GM23338 (cell line): ENCODE results near the gene ALMS1. TPM values are rescaled to one million over a fixed set of nuclear protein-coding genes. Genes with fewer than 3 reads are reported as not detected.

Experiments used
- ATAC-seq: fragments of 200-7000 bp; cut with Tn5 transposase; 3 replicates; pipeline ENCODE4 v1.9.1; 2020
- DNase-seq: peaks from one replicate; pipeline ENCODE4 v3.0.0-alpha.2; 2015; ENCODE audit warnings: low spot score
- H2AFZ ChIP-seq: fragments of 200-600 bp; sonication (generic); 2 replicates; pipeline ENCODE4 v1.8.0; 2016; ENCODE audit warnings: antibody characterized with exemption, mild to moderate bottlenecking, moderate library complexity
- H3F3A ChIP-seq: fragments of 200-600 bp; sonication (generic); replicated peaks from 2 replicates; pipeline ENCODE4 v1.8.0; 2017; ENCODE audit warnings: antibody characterized with exemption, mixed run types, low read depth
- H3K27ac ChIP-seq: fragments of 200-600 bp; sonication (generic); 2 replicates; pipeline ENCODE4 v1.6.1; 2016; ENCODE audit warnings: low read depth
- H3K27me3 ChIP-seq: fragments of 200-600 bp; sonication (generic); 2 replicates; pipeline ENCODE4 v1.8.0; 2016; ENCODE audit warnings: mild to moderate bottlenecking, mixed run types, moderate library complexity; ENCODE audit not compliant: insufficient read depth
- H3K36me3 ChIP-seq: fragments of 200-600 bp; sonication (generic); 2 replicates; pipeline ENCODE4 v1.8.0; 2016; ENCODE audit warnings: mild to moderate bottlenecking; ENCODE audit not compliant: insufficient read depth
- H3K4me1 ChIP-seq: fragments of 200-600 bp; sonication (generic); 2 replicates; pipeline ENCODE4 v1.8.0; 2016; ENCODE audit warnings: mild to moderate bottlenecking, moderate library complexity; ENCODE audit not compliant: insufficient read depth
- H3K4me2 ChIP-seq: fragments of 200-600 bp; sonication (generic); 2 replicates; pipeline ENCODE4 v1.7.1; 2017; ENCODE audit warnings: mixed run types
- H3K4me3 ChIP-seq: fragments of 200-600 bp; sonication (generic); 2 replicates; pipeline ENCODE4 v1.6.1; 2016; ENCODE audit warnings: mixed run types
- H3K79me2 ChIP-seq: fragments of 200-600 bp; sonication (generic); replicated peaks from 2 replicates; pipeline ENCODE4 v1.8.0; 2017; ENCODE audit warnings: mild to moderate bottlenecking; ENCODE audit not compliant: insufficient read depth
- H3K9me2 ChIP-seq: fragments of 200-600 bp; sonication (generic); 2 replicates; pipeline ENCODE4 v1.8.0; 2017; ENCODE audit not compliant: insufficient read depth
- H4K20me1 ChIP-seq: fragments of 200-600 bp; sonication (generic); replicated peaks from 2 replicates; pipeline ENCODE4 v1.8.0; 2017; ENCODE audit warnings: mild to moderate bottlenecking; ENCODE audit not compliant: insufficient read depth
- H3K27ac Mint-ChIP-seq: 2 replicates; pipeline ENCODE4 v1.8.0; 2020; ENCODE audit warnings: inconsistent platforms, mild to moderate bottlenecking, moderate library complexity, mixed read lengths
- H3K27me3 Mint-ChIP-seq: 3 replicates; pipeline ENCODE4 v1.8.0; 2022; ENCODE audit warnings: low read depth, mild to moderate bottlenecking, moderate library complexity, mixed read lengths, inconsistent platforms; ENCODE audit not compliant: insufficient read depth, poor library complexity
- H3K36me3 Mint-ChIP-seq: 3 replicates; pipeline ENCODE4 v1.8.0; 2021; ENCODE audit warnings: low read depth, mild to moderate bottlenecking, inconsistent platforms, moderate library complexity, mixed read lengths
- H3K4me1 Mint-ChIP-seq: 3 replicates; pipeline ENCODE4 v1.8.0; 2020; ENCODE audit warnings: mild to moderate bottlenecking, inconsistent platforms, mixed read lengths
- H3K4me3 Mint-ChIP-seq: 3 replicates; pipeline ENCODE4 v1.8.0; 2021; ENCODE audit warnings: moderate library complexity, mild to moderate bottlenecking, inconsistent platforms, mixed read lengths
- H3K9me3 Mint-ChIP-seq: 3 replicates; pipeline ENCODE4 v1.8.0; 2020; ENCODE audit warnings: moderate library complexity, mild to moderate bottlenecking, inconsistent platforms, mixed read lengths
- CREB1 ChIP-seq: fragments of 250-450 bp; sonication (Bioruptor Pico); IDR thresholded peaks from 2 replicates; pipeline ENCODE4 v1.5.0; 2020; ENCODE audit warnings: low read depth, mild to moderate bottlenecking, moderate library complexity
- CTCF ChIP-seq, 2 experiments: fragments of 200-600 bp in 1 of 2; sonication (generic) in 1 of 2; conservative IDR thresholded peaks; 2 replicates each; pipeline versions ENCODE4 v1.5.1 to v1.6.1; 2016 to 2017; ENCODE audit warnings: antibody characterized with exemption in 2 of 2, low read depth in 2 of 2, mild to moderate bottlenecking in 2 of 2, moderate library complexity in 1 of 2
- ETS1 ChIP-seq: IDR thresholded peaks from 2 replicates; pipeline ENCODE4 v1.6.1; 2016; ENCODE audit warnings: antibody characterized with exemption
- EZH2 ChIP-seq: fragments of 200-600 bp; sonication (generic); IDR thresholded peaks from one replicate; pipeline ENCODE4 v1.8.0; 2017; ENCODE audit warnings: antibody characterized with exemption, mild to moderate bottlenecking, low read depth; ENCODE audit not compliant: unreplicated experiment
- EZH2phosphoT487 ChIP-seq: fragments of 200-600 bp; sonication (generic); IDR thresholded peaks from one replicate; pipeline ENCODE4 v1.8.1; 2018; ENCODE audit warnings: antibody characterized with exemption; ENCODE audit not compliant: unreplicated experiment
- JUNB ChIP-seq: IDR thresholded peaks from one replicate; pipeline ENCODE4 v1.6.1; 2016; ENCODE audit warnings: antibody characterized with exemption; ENCODE audit not compliant: unreplicated experiment
- NANOG ChIP-seq: IDR thresholded peaks from 2 replicates; pipeline ENCODE4 v1.6.1; 2016; ENCODE audit warnings: antibody characterized with exemption, borderline replicate concordance
- POLR2AphosphoS5 ChIP-seq: IDR thresholded peaks from 2 replicates; pipeline ENCODE4 v1.6.1; 2016; ENCODE audit warnings: antibody characterized with exemption, low read depth
- REST ChIP-seq: IDR thresholded peaks from one replicate; pipeline ENCODE4 v1.6.1; 2018; ENCODE audit warnings: antibody characterized with exemption; ENCODE audit not compliant: unreplicated experiment
- STAT1 ChIP-seq: IDR thresholded peaks from one replicate; pipeline ENCODE4 v1.6.1; 2016; ENCODE audit warnings: antibody characterized with exemption; ENCODE audit not compliant: unreplicated experiment
- ZNF114 ChIP-seq: fragments of 250-450 bp; sonication (Bioruptor Pico); IDR thresholded peaks from 2 replicates; pipeline ENCODE4 v1.5.0; 2020; ENCODE audit warnings: mild to moderate bottlenecking, moderate library complexity
- ZNF331 ChIP-seq: fragments of 250-450 bp; sonication (Bioruptor Pico); IDR thresholded peaks from 2 replicates; pipeline ENCODE4 v1.5.0; 2020; ENCODE audit warnings: low read depth, mild to moderate bottlenecking, moderate library complexity
- ZNF462 ChIP-seq: fragments of 250-450 bp; sonication (Bioruptor Pico); IDR thresholded peaks from 2 replicates; pipeline ENCODE4 v1.5.0; 2020; ENCODE audit warnings: mild to moderate bottlenecking, moderate library complexity
- polyA plus RNA-seq: library from polyadenylated mRNA; unstranded; fragments of >200 nt; fragmentation: Nextera tagmentation; extraction: Ambion mirVana; gene quantifications from 2 replicates; pipeline ENCODE4 v1.2.1, GENCODE V29; 2016
- total RNA-seq: library from RNA; depleted of rRNA; stranded (reverse); fragments of >200 nt; shearing (Covaris generic); gene quantifications from 2 replicates; pipeline ENCODE4 v1.2.3, GENCODE V29; 2014

Gene ALMS1
- total and polyA plus RNA-seq, 2 experiments from 2014 or later: 38.8 to 65.7 TPM

DNA sequence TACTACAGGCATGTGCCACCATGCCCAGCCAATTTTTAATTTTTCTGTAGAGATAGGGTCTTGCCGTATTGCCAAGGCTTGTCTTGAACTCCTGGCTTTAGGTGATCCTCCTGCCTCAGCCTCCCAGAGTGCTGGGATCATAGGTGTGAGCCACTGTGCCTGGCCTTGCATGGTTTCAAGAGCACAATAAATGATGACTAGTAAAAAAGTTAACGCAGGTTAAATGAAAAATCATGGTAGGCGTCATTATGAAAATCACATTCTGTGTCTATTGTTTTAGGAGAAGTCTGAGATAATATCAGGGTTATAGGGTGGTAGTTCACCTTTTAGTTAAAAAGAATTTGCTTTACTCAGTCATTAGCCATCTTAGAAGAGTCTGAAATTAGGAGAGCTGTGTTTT lies 38.3 kb downstream of the ALMS1 start:
- H3K36me3 ChIP-seq: peaks cover 6% of the 10 kb centered on the region; the same call in 1 of the 2 replicates
- TF ChIP-seq CREB1 (CRISPR knock-in tag) (no peak), EZH2 (no peak), ZNF462 (CRISPR knock-in tag) (no peak), REST (no peak), EZH2phosphoT487 (no peak), STAT1 (no peak), NANOG (no peak), JUNB (no peak), ZNF114 (CRISPR knock-in tag) (no peak), ZNF331 (CRISPR knock-in tag) (no peak), CTCF (conservative IDR thresholded peaks at IDR 0.05; ENCODE audit: low read depth in 2 of 2) (no peak), POLR2AphosphoS5 (no peak), ETS1 (no peak)

More for the DNA sequence above, 38.3 kb downstream of the ALMS1 start:
- Histone ChIP-seq H3K4me2 (no peak overlapping the region), H2AFZ (no peak overlapping the region), H3K79me2 (no peaks in the 10 kb centered on the region), H3K4me1 (no peaks in the 10 kb centered on the region), H3F3A (no peaks in the 10 kb centered on the region), H4K20me1 (no peaks in the 10 kb centered on the region), H3K9me2 (no peaks in the 10 kb centered on the region), H3K27me3 (no peaks in the 10 kb centered on the region), H3K4me3 (no peak overlapping the region), H3K27ac (no peak overlapping the region)
- no peaks in the 10 kb centered on the region for H3K9me3 Mint-ChIP-seq
- H3K4me1 Mint-ChIP-seq: no peaks in the 10 kb centered on the region
- H3K27me3 Mint-ChIP-seq: no peaks in the 10 kb centered on the region
- peaks cover 10% of the 10 kb centered on the region; the same call in 2 of the 3 replicates for H3K36me3 Mint-ChIP-seq
- DNase-seq (no peak), ATAC-seq (no peak)
- no peak overlapping the region for H3K4me3 Mint-ChIP-seq
- no peak overlapping the region for H3K27ac Mint-ChIP-seq
